Kidney glomerular epithelial cell (primary cell): ENCODE results near the gene LILRB4.
A peak's percentile ranks its signal among the peaks of the same experiment; 100 is the strongest.
"Not testable (repeated sequence)": the region's sequence is repeated elsewhere in the genome, so short reads cannot be mapped to it uniquely, and the experiment has no call there.

ENCODE experiments used
- DNase-seq: peaks from one replicate; lab custom pipeline; 2025; lab: John Stamatoyannopoulos, UW

Gene LILRB4

GRCh38 chr19:54650108-54650655 lies 12.6 kb upstream of the LILRB4 start:
- no peak for DNase-seq

GRCh38 chr19:54653181-54653809 lies 9.5 kb upstream of the LILRB4 start:
- peak; percentile 16 for DNase-seq

GRCh38 chr19:54654447-54655321 lies 8.1 kb upstream of the LILRB4 start:
- no peak for DNase-seq

- DNase-seq, result no peak
Measured at GRCh38 chr19:54659300-54659699, 3.5 kb upstream of the LILRB4 start.

DNA sequence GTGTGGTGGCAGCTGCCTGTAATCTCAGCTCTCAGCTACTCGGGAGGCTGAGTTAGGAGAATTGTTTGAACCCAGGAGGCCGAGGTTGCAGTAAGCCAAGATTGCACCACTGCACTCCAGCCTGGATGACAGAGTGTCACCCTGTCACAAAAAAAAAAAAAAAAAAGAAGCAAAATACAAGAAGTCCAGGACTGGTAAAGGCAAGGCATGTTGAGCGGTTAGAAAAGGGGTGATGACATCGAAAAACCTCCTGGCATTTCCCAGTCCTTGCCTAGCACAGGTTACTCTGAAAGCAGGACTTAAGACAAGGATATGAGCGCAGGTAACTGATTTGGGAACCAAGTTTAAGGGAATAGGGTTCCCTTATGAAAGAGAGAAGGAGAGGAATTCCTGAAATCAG lies 2.5 kb upstream of the LILRB4 start:
- no peak for DNase-seq

- DNase-seq, result no peak
Measured at GRCh38 chr19:54660964-54661363, 1.8 kb upstream of the LILRB4 start.

DNA sequence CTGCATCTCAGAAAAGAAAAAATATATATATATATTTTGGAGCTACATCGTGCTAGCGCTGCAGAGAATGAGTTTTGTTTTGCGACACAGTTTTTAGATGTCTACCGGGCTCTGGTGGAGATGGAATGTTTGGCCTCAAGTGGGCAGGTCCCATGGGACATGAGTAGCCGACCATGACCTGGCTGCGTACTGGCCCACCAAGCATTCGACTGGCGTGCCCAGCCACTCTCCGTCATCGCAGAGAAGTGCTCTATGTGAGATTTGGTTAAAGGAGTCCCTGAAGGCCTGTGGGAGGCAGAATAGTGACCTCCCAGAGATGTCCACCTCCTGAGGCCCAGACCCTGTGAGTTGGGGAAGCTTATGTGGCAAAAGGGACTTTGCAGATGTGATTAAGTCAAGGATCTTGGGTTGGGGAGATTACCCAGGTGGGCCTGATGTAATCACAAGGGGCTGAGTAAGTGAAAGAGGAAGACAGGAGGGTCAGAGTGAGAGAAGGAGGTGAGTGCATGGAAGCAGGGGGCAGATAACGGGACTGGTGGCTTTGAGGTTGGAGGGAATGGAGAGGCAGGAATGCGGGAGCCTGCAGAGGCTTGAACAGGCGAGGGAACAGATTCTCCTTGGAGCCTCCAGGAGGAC lies 821 bp upstream of the LILRB4 start:
- no peak for DNase-seq

- no peak for DNase-seq
Measured at GRCh38 chr19:54665530-54665929, 2.7 kb downstream of the LILRB4 start.

GRCh38 chr19:54667217-54667616 lies 4.4 kb downstream of the LILRB4 start:
- DNase-seq, result no peak

- DNase-seq, result no peak
Measured at GRCh38 chr19:54668353-54668752, 5.6 kb downstream of the LILRB4 start.

DNA sequence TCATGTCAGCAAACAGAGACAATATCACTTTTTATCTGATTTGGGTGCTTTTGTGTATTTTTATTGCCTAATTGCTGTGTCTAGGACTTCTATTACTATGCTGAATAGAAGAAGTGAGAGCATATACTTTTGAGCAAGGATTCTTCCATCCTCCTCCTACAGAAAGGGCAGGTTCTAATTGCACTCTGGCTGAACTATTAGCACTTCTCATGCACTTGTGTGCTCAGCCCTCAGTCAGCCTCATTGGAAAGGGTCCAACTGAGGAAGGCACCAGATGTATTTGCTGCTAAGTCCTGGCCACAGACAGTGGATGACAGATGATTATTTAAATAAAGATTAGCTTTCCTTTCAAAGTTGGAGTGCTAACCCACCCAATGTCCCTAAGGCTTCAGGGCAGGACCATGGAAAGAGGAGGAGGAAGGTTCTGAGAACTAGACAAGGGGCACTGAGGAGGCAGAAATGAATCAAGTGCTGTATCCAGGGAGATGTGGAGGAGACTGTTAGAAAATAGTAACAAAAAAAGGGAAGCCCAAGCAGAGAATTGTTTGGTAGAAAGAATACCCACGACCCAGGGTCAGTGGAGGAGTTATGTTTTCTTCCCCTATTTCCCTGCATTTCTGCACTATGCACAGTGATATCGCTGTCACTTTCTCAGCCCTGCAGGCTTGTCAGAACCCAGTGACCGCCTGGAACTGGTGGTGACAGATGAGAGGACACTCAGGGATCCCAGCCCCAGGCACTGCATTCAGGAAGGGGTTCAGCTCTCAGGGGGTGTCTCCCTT lies 8.0 kb downstream of the LILRB4 start:
- DNase-seq, result no peak

DNA sequence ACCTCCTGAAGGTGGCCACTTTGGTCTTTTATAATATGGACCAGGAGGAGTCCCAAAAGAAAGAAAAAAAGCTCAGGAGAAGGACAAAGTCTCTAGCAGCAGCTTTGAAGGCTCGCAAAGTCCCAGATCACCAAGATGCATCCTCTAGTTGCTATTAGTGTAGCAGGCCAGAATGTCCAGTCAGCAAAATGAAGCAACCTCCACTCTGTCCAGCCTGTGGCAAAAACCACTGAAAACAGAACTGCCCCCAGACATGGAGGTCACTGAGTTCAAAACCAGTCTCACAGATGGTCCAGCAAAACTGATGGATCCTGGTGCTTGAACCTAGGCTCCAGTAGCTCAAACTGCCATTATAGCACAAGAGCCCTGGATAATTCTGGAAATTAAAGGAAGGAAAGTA lies 10.4 kb downstream of the LILRB4 start:
- no peak for DNase-seq

GRCh38 chr19:54674021-54674617 lies 11.3 kb downstream of the LILRB4 start:
- DNase-seq, result peak; percentile 0

DNA sequence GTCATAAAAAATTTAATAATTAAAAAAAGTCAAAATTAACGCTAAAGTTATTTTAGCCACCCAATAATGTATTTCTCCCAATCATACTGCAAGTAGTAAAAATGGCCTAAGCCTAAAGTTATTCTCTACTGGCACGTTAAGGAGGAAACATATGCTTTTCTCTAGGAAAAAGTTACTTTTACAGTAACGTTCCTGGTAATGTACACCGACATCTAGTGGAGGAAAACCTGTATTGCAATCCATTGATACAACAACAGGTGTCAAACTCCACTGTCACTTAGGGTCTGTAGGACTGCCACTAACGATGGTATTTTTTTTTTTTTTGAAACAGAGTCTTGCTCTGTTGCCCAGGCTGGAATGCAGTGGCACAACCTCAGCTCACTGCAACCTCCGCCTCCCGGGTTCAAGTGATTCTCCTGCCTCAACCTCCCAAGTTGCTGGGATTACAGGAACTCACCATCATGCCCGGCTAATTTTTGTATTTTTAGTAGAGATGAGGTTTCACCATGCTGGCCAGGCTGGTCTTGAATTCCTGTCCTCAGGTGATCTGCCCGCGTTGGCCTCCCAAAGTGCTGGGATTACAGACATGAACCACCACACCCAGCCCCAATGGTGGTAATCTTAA lies 13.5 kb downstream of the LILRB4 start:
- DNase-seq, result peak; percentile 15

- DNase-seq, result no peak
Measured at GRCh38 chr19:54677217-54677616, 14.4 kb downstream of the LILRB4 start.

DNA sequence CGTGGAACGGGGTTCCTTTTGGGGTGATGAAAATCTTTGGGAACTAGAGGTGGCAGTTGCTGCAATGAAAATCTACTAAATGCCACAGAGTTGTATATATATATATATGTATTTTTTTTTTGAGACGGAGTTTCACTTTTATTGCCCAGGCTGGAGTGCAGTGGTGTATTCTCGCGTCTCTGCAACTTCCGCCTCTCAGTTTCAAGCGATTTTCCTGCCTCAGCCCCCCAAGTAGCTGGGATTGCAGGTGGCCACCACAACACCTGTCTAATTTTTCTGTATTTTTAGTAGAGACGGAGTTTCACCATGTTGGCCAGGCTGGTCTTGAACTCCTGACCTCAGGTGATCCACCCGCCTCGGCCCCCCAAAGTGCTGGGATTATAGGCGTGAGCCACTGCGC lies 18.8 kb downstream of the LILRB4 start:
- not testable (repeated sequence) for DNase-seq

- DNase-seq, result no peak
Measured at GRCh38 chr19:54682306-54682856, 19.6 kb downstream of the LILRB4 start.

DNA sequence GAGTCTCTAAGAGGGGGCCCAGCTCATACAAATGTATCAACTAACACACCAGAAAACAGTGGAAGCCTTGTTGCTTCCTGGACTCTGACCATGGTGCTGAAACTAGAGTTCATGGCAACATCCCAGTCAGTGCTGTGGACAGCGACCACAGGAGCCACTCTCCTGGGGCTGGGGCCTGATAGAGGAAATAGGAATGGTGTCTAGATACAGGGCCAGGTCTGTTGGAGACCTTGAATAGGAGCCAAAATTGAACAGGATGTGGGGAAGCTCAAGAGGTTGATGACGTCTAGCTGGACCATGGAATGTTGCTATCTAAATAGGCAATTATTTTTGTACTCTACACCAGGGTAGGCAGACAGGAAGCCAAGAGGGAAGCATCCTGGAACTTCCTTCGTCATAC lies 21.7 kb downstream of the LILRB4 start:
- DNase-seq, result peak; percentile 0

- DNase-seq, result no peak
Measured at GRCh38 chr19:54691582-54692297, 29.0 kb downstream of the LILRB4 start.

GRCh38 chr19:54692298-54692615 lies 29.5 kb downstream of the LILRB4 start:
- no peak for DNase-seq
